NCI-H510A treated with DMSO at 0.1 percent for 48 hours (cell line): ENCODE results near the gene TESK1.
"Not testable (repeated sequence)": the region's sequence is repeated elsewhere in the genome, so short reads cannot be mapped to it uniquely, and the experiment has no call there.

Experiments
- DNase-seq: peaks from one replicate; lab custom pipeline; 2025; lab: John Stamatoyannopoulos, UW

TESK1 gene

GRCh38 chr9:35579659-35580227 lies 25.3 kb upstream of the TESK1 start:
- DNase-seq: not testable (repeated sequence)

DNA sequence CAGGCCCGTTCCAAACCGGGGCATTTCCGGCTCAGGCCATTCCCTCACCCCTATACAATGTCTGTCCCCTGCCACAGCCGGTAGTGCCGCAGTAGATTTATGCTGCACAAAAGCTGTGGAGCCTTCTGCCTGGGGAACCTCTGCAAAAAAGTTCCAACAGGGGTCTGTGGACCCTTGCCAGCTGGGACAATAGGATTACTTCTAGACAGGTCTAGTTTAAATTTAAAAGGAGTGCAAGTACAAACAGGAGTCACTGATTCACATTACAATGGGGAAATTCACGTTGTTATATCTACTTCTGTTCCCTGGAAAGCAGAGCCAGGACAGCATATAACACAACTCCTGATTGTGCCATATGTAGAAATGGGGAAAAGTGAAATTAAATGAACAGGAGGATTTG lies 21.5 kb upstream of the TESK1 start:
- not testable (repeated sequence) for DNase-seq

DNA sequence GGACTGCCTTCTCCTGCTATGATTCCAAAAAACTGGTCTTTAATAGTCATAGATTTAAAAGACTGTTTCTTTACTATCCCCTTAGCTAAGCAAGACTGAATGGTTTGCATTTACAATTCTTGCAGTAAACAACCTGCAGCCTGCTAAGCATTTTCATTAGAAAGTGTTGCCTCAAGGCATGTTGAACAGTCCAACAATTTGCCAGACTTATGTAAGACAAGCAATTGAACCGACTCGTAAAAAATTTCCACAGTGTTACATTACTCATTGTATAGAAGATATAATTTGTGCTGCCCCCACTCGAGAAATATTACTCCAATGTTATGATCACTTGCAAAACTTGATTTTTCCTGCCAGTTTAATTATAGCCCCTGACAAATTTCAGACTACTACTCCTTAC lies 20.4 kb upstream of the TESK1 start:
- DNase-seq: not testable (repeated sequence)

DNA sequence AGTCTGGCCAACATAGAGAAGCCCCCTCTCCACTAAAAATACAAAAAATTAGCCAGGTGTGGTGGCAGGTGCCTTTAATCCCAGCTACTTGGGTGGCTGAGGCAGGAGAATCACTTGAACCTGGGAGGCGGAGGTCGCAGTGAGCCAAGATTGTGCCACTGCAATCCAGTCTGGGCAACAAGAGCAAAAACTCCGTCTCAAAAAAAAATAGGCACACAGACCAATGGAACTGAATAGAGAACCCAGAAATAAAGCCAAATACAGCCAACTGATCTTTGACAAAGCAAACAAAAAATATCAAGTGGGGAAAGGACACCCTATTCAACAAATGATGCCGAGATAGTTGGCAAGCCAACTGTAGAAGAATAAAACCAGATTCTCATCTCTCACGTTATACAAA lies 16.6 kb upstream of the TESK1 start:
- not testable (repeated sequence) for DNase-seq

DNA sequence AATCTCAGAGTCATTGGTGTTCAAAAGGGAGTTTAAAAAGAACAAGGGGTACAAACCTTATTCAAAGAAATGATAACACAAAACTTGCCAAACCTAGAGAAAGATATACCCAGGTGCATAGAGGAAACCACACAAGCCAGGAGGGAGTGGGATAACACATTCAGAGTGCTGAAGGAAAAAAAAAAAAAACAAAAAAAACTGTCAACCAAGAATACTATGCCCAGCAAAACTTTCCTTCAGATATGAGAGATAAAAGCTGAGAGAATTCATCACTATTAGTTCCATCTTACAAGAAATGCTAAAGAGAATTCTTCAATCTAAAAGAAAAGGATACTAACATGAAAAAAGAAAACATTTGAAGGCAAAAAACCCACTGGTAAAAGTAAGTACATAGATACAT lies 11.5 kb upstream of the TESK1 start:
- no peak for DNase-seq

- no peak for DNase-seq
Measured at GRCh38 chr9:35594471-35594870, 10.6 kb upstream of the TESK1 start.

DNA sequence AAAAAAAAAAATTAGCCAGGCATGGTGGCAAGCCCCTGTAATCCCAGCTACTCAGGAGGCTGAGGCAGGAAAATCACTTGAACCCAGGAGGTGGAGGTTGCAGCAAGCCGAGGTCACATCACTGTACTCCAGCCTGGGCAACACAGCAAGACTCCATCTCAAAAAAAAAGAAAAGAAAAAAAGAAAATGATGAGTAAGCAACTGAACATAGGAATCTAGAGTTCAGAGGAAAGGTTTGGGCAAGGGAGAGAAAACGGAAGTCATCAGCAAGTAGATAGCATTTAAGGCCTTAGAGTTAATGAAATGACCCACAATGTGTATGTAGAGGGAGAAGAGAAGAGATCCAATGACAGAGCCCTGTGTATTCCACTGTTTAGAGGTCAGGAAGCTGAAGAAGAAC lies 8.2 kb upstream of the TESK1 start:
- DNase-seq: not testable (repeated sequence)

DNA sequence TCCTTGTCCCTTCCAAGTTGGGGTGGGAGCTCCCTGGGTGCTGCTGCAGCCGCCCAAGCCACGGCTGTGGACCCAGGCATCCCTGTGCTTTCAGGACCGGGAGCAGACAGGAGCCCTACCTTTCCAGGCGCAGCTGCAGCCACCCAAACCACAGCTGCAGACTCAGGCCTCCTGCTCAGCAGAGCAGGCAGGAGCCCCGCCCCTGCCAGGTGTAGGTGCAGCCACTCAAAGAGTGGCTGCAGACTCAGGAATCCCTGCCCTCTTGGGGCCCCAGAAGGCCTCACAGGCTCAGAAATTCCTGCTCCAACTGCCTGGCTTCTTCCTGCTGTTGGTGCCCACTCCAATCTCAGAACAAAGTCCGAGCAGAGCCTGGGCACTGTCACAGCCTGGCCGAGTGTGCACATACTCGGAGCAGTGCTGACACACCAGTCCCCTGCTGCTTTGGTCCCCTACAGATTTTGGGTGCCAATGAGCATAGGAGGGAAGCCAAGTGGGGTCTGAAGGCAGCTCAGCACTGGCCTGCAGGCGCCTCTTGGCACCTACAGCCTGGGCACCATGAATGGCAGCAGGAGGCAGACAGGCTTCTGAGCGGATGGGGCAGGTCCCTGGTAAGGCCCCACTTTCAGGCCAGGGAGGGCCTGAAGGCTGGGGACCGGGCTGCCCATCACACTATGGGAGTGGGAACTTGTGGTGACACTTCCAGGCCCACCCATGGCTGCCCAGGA lies 6.0 kb upstream of the TESK1 start:
- DNase-seq: peak; percentile 17

DNA sequence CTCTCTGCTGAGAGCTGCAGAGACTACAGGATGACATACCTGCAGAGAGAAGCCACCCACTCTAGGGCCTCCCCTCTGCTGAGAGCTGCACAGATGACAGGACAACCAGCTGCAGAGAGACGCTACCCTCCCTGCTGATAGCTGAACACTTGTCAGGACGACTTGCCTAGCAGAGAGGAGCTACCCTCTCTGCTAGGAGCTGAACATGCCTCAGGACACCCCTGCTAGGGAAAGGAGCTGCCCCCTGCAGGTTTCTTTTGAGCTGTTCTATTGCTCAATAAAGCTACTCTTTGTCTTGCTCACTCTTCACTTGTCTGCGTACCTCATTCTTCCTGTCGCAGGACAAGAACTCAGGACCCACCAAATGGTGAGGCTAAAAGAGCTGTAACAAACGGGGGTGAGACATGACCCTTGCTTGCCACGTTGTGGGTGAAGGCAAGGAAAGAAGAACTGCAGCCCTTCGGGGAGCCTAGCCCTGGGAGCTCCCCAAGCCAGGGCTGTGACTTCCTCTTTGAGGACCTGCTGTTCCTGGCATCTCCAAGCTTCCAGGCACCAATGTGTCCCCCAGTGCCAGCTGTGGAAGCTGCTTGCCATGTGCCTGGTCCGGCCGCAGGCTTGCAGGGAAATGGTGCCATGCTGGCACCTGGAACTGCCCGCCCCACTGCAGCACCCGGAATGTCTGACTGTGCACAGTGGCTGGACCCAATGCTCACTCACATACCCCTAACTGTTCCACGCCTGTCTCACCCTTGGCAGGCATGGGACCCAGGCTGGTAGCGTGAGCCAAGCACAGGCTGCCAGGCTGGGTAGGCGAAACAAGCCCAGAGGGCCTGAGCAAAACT lies 5.1 kb upstream of the TESK1 start:
- DNase-seq: no peak

DNA sequence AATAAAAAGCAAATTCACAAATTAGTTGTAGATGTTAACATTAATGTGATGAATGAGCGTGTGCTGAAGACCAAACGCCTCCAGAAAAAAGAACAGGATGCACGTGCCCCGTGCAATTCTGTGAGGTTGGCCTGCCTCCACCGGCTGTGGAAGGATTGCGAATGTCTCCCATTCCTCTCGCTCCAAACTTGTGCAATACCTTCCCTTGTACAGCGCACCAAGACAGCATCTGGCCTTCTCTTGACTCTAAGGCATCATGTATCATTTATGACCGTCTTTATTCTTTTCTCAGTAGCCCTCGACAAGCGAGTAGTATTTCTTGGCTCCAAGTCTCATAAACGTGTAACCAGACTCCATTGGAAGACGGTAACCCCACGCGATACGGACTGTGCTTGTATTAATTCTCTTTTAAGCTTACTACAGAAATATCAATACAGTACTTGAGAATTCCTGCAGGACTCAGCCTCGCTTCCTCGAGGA lies 1.5 kb upstream of the TESK1 start:
- peak; percentile 65 for DNase-seq

- peak; percentile 89 for DNase-seq
Measured at GRCh38 chr9:35603986-35604577, 980 bp upstream of the TESK1 start.

DNA sequence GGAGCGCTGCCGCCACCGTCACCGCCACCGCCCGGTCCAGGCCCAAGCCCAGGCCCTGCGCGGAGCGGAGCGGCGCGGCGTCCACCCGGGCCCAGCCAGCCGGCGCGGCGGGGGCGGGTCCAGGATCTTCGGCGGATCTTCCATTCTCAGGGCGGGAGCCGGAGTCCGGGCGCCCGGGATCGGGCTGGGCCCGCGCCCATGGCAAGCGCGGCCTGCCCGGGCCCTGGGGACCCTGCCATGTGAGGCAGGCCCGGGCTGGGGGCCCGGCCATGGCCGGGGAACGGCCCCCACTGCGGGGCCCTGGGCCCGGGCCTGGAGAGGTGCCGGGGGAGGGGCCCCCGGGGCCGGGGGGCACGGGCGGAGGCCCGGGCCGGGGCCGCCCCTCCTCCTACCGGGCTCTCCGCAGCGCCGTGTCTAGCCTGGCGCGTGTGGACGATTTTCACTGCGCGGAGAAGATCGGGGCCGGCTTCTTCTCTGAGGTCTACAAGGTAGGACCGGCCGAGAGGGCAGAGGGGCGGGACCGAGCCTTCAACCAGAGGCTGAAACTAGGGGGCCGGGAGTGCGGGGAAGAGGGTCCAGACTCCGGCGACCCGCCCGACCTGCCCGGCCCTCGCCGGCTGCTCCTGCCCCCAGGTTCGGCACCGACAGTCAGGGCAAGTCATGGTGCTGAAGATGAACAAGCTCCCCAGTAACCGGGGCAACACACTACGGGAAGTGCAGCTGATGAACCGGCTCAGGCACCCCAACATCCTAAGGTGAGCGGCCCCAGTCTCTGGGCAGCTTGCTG lies 482 bp downstream of the TESK1 start:
- DNase-seq: no peak

DNA sequence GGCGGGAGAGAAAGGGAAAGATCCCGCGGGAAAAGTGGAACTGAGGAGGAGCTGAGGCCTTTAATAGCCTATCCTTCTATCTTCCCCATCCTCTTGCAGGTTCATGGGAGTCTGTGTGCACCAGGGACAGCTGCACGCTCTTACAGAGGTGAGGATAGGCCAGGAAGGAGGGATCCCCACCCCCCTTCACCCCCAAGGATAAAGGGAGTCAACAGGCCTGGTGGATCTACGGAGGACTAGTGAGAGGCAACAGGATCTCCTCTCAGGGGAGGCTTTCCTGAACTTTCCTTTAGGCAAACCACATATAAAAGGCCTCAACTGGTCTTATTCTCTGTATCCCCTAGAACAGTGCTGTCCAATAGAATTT lies 1.1 kb downstream of the TESK1 start:
- DNase-seq: peak; percentile 17

- DNase-seq: no peak
Measured at GRCh38 chr9:35606726-35607125, 1.7 kb downstream of the TESK1 start.

- no peak for DNase-seq
Measured at GRCh38 chr9:35608221-35608620, 3.2 kb downstream of the TESK1 start.

DNA sequence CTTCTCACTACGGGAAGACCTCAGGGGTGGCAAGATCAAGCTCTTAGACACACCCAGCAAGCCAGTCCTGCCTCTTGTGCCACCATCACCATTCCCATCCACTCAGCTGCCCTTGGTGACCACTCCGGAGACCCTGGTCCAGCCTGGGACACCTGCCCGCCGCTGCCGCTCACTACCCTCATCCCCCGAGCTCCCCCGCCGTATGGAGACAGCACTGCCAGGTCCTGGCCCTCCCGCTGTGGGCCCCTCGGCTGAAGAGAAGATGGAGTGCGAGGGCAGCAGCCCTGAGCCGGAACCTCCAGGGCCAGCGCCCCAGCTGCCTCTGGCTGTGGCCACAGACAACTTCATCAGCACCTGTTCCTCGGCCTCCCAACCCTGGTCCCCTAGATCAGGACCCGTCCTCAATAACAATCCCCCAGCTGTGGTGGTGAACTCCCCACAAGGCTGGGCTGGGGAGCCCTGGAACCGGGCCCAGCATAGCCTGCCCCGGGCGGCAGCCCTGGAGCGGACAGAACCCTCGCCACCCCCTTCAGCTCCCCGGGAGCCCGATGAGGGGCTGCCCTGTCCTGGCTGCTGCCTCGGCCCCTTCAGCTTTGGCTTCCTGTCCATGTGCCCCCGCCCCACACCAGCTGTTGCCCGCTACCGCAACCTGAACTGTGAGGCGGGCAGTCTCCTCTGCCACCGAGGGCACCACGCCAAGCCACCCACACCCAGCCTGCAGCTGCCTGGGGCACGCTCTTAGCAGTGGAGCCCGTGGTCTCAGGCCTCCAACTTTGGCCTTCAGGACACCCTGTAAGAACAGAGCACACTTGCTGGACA lies 4.1 kb downstream of the TESK1 start:
- DNase-seq: no peak

DNA sequence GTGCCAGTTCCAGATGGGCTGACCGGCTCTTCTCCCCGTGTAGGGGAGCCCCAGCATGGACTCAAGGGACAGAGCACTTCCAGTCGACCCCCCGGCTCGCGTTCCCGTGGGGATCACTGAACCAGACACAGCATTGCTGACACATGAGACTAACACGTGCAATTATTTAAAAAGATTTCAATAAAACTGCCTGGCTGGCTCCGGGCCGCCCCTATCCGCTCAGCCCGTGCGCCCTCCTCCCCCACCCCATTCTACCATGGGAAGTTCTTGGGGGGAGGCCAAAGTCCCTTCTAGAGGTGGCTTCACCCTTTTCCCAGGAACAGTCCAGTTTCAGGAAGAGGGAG lies 4.7 kb downstream of the TESK1 start:
- DNase-seq: no peak

DNA sequence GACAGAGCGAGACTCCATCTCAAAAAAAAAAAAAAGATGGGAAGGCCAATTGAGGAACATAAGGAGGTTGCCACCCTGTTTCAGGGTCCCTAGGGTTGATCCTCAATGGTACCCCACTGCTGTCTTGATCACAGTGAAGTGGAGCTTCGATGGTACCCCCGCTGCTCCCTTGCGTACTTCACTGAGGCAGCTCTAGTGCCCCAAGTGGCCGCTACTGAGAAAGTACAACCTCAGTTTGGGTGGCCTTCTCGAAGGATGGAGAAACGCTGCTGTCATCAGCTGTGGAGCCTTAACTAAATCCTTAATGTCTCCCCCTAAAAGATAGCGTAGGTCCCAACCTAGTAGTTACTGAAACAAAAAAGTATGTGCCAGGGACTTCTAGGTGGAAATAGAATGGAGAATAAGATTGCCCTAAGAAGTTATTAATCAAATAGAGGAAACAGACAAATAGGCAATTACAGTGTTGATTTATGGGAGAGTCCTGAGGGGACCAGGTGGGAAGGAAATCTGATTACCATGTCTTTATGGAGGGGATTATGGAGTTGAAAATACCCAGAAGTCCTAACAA lies 6.3 kb downstream of the TESK1 start:
- peak; percentile 8 for DNase-seq

DNA sequence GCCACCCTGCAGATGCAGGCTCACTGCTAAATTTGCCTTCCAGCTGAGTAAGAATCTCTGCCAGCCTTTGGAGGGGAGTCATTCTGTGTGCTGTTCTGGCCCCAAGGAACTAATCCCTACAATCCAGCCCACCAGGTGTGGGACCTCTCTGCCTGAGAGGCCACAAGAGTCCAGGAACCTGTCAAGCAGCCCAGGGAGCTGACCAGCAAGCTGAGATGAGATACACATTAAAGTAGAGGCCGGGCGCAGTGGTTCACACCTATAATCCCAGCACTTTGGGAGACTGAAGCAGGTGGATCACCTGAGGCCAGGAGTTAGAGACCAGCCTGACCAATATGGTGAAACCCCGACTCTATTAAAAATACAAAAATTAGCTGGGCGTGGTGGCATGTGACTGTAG lies 7.0 kb downstream of the TESK1 start:
- not testable (repeated sequence) for DNase-seq

GRCh38 chr9:35612843-35613242 lies 7.8 kb downstream of the TESK1 start:
- DNase-seq: no peak
